GM21528 (cell line): ENCODE measurements around the gene PPFIA1.
A peak's percentile ranks its signal among the peaks of the same experiment; 100 is the strongest.

Experiments used
- ATAC-seq: cut with Tn5 transposase; IDR thresholded peaks from one replicate; pipeline ENCODE4 v1.9.1; 2021; ENCODE audit warnings: mild to moderate bottlenecking, moderate library complexity; ENCODE audit not compliant: unreplicated experiment, low FRiP score

The PPFIA1 gene

GRCh38 chr11:70270104-70270876 is at the start of gene PPFIA1:
TSS of gene PPFIA1 (plus strand) at chr11:70270690. CDS start at chr11:70272173, 1,483 bp downstream.
- ATAC-seq: peak; percentile 89

DNA sequence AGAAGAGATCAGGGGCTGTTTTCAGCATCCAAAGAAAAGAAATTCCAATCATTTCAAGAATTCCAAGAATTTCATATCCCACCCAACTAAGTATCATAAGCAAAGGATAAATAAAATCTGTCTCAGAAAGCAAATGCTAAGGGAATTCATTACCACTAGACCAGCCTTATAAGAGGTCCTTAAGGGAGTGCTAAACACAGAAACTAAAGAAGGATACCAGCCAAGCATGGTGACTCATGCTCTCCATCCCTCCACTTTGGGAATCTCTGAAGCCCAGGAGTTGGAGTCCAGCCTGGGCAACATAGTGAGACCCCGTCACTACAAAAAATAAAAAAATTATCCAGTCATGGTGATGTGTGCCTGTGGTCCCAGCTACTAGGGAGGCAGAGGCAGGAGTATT is 49.6 kb upstream of the PPFIA1 start:
- no peak for ATAC-seq

DNA sequence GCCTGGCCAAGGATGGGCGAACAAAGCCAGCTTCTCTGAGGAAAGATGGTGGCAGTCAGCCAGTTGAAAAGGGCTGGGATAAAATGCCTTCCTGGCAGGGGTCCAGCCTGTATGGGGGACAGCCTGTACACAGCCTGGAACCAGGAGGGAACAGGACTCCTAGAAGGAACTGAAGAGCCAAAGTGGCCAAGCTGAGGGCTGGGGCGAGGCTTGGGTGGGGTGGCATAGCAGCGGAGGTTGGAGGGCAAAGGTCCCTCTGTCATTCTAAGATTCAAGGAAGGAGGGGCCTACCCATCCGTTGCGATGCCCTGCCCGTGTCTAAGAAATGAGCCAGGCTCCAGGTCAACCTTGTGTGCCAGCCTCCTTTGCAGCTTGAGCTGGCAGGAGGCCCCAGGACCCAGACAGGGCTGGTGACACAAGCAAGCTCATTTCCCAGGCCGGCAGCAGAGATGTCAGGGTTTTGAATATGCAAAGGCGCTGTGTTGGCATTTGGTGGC is 44.8 kb upstream of the PPFIA1 start:
- no peak for ATAC-seq

DNA sequence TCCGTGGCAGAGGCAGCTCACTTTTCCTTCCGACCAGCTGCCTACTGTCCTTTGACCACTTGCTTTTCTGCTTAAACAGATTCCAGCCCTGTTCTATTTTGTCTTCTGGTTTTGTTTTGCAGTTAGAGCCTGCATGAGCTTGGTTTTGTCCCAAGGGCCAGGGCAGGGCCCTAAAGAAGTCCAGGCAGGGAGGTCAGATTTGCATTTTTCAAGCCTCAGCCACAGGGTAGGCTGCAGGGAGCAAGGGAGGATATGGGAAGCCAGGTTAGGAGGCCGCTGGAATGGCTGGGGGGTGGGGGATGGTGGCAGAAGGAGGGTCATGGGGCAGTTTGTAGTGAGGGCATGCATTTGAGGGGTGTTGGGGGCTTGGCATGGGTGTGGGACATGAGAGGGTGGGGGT is 44.3 kb upstream of the PPFIA1 start:
- ATAC-seq: no peak

GRCh38 chr11:70226967-70227366 is 43.5 kb upstream of the PPFIA1 start:
- no peak for ATAC-seq

GRCh38 chr11:70229737-70230136 is 40.8 kb upstream of the PPFIA1 start:
- no peak for ATAC-seq

- no peak for ATAC-seq
These were observed 40.2 kb upstream of the PPFIA1 start for GRCh38 chr11:70230151-70230839.

- no peak for ATAC-seq
These were observed 39.4 kb upstream of the PPFIA1 start for GRCh38 chr11:70230840-70231710.

DNA sequence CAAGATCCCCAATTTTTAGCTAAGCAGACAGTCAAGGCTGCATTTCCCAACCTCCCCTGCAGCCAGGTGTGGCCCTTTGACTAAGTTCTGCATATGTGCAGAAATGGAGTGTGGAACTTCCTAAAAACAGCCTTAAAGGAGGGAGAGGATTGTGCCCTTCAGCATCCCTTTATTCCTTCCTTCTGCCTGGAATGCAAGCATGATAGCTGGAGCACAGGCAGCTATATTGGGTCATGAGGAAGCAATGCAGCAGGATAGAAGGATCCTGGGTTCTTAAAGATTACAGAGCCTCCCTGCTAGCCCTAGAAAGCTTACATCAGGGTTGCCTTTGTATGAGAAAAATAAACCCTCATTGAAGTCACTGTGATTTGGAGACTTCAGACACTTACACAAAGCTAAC is 37.5 kb upstream of the PPFIA1 start:
- ATAC-seq: no peak

DNA sequence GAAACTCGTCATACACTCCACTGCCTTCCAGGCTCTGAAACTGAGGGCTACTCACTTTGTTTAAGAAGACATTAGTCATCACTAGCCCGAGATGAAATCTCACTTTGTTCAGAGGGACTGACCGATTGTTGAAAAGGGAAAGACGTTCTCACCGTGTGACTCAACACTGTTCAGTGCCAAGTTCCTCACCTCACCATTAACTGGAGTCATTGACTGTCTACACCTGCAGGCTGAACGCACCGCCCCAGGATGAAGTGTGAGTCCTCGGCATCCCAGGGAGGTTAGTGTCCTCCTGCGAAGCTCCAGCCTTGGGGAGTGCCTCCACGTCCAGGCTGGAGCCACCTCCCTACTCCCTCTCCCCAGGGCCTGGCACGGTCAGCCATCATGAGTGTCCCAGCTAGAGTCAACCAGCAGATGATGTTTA is 37.0 kb upstream of the PPFIA1 start:
- ATAC-seq: no peak

GRCh38 chr11:70233962-70234361 is 36.5 kb upstream of the PPFIA1 start:
- no peak for ATAC-seq

DNA sequence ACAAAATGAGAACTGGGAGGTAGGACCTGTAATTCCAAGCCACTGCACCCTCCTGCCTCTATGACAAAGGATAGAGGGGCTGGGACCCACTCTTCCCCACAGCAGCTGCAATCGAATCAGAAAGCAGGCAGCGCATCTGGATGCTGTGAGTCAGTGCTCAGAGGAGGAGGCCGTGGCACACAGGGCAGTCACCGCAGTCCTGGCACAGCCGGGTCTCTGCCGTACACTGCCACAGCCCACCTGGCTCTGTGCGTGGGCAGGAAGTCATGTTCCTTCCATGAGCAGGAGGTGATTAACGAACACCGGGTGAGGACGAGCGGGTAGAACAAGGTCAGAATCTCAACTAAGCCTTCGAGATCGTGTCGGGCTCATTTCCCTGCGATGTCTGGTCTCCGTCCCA is 30.2 kb upstream of the PPFIA1 start:
- ATAC-seq: no peak

DNA sequence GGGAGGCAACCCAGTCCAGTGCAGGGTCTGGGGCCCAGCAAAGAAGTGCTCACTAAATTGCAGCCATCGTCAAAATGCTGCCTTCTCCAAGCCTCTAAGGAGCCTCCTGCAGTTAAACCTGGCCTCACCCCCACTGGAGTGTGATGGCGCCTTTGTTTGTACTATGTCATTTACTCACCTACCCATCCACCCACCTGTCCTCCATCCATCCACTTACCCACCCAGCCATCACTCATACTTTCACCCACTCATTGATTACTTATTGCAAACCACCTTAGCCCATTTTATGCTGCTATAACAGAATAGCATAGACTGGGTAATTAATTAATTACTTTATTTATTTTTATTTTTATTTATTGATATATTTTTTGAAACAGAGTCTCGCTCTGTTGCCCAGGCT is 28.8 kb upstream of the PPFIA1 start:
- ATAC-seq: no peak

GRCh38 chr11:70242885-70243284 is 27.6 kb upstream of the PPFIA1 start:
- no peak for ATAC-seq

DNA sequence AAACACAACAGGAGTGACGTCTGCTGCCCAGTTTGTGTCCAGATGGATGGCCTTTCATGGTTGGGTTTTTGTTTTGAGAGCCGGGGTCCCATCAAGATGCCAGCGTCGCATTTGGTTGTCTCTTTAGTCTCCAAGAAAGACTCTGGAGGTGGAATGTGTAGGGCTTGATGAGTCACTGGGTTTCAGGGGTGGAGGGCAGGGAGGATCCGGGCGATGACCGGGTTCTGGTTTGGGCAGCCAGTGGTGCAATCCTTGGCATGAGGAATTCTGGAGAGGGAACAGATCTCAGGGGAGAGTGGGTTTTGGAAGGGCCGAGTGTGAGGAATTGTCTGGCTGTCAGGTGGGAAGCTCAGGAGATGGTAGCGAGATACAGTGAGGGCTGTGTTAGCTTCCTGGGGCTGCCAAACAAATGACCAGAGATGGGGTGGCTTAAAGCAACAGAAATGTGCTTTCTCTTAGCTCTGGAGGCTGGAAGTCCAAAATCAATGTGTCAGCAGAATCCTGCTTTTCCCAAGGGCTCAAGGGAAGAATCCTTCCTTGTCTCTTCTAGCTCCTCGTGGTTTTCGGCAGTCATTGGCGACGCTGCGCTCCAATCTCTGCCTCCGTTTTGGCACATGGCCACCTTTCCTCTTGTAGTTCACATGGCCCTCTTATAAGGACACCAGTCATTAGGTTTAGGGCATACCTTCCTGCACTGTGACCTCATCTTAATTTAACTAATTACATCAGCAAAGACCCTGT is 26.4 kb upstream of the PPFIA1 start:
- ATAC-seq: no peak

GRCh38 chr11:70244698-70245097 is 25.8 kb upstream of the PPFIA1 start:
- ATAC-seq: no peak

GRCh38 chr11:70246196-70246595 is 24.3 kb upstream of the PPFIA1 start:
- ATAC-seq: no peak

GRCh38 chr11:70247042-70247709 is 23.3 kb upstream of the PPFIA1 start:
- no peak for ATAC-seq

DNA sequence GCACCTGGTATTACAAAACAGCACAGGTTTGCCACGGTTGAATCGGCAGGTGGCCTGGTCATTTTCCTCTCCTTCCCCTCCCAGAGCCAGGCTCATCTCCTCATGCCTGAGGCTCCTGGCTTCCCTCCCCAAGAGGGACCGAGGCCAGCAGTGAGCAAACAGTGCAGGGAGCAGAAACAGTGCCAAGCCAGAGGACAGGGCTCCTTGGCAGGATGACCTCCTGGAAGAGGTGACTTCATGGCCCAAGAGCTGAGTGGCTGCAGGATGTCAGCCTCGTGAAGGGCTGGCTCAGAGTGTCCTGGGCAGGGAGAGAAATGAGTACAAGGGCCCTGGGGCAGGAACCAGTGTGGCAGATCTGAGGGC is 22.8 kb upstream of the PPFIA1 start:
- no peak for ATAC-seq
